Effector memory CD4-positive, alpha-beta T cell (primary cell): Measurements from ENCODE around the gene EEFSEC.
A peak's percentile ranks its signal among the peaks of the same experiment; 100 is the strongest.

ENCODE experiments used
- DNase-seq, 3 donors: peaks; one replicate each; pipeline ENCODE4 v3.0.0-alpha.2; 2020
- H3K27ac ChIP-seq: 2 replicates; pipeline ENCODE4 v1.7.0; 2013; ENCODE audit warnings: mild to moderate bottlenecking, low read length, moderate library complexity; ENCODE audit not compliant: insufficient read depth, poor library complexity, severe bottlenecking
- H3K27me3 ChIP-seq: replicated peaks from 2 replicates; pipeline ENCODE4 v1.7.0; 2013; ENCODE audit warnings: mild to moderate bottlenecking, low read length; ENCODE audit not compliant: insufficient read depth, control insufficient read depth, poor library complexity, severe bottlenecking
- H3K36me3 ChIP-seq: 2 replicates; pipeline ENCODE4 v1.7.0; 2013; ENCODE audit warnings: mild to moderate bottlenecking, low read length, moderate library complexity; ENCODE audit not compliant: control insufficient read depth, insufficient read depth
- H3K4me1 ChIP-seq: 2 replicates; pipeline ENCODE4 v1.7.0; 2013; ENCODE audit warnings: low read length, mild to moderate bottlenecking; ENCODE audit not compliant: control insufficient read depth, insufficient read depth, poor library complexity, severe bottlenecking
- H3K4me3 ChIP-seq: 2 replicates; pipeline ENCODE4 v1.7.0; 2013; ENCODE audit warnings: low read length, low read depth, mild to moderate bottlenecking; ENCODE audit not compliant: insufficient read depth, poor library complexity, severe bottlenecking
- H3K9me3 ChIP-seq: 2 replicates; pipeline ENCODE4 v1.7.0; 2013; ENCODE audit warnings: mild to moderate bottlenecking, low read length, moderate library complexity; ENCODE audit not compliant: control insufficient read depth

EEFSEC gene

DNA sequence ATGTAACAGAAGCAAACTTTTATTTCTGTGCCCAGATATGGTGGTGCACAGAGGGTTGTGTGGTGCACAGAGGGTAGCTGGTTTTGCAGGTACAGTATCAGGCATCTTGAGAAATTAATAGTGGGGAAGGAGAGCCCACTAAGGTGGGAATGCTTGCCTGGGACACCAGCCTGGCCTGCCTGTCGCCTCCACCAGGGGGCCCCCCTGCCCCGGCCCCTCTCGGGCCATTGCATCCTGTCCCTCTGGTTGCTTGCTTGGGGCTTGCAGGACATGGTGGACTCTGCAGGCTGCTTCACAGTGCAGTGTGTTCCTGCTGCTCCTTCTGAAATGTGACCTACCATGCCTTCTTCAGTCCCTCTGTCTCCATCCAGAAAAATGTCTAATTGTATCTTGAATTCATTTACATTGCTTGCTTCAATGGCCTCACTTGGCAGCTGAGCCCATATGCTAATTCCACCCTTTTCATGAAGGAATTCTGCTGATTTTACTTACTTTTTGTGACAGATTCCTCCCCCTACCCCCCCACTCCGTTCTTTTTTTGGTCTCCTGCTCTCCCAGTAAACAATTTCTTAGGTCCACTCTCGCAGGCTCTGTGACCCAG, 73.6 kb downstream of the EEFSEC start:
- Histone ChIP-seq H3K4me3 (no peak overlapping the region), H3K27ac (no peak overlapping the region), H3K27me3 (no peaks in the 10 kb centered on the region), H3K36me3 (no peaks in the 10 kb centered on the region), H3K4me1 (no peaks in the 10 kb centered on the region), H3K9me3 (peaks cover 9% of the 10 kb centered on the region)
- peak in 1 of 3 donors; percentile 7 for DNase-seq

DNA sequence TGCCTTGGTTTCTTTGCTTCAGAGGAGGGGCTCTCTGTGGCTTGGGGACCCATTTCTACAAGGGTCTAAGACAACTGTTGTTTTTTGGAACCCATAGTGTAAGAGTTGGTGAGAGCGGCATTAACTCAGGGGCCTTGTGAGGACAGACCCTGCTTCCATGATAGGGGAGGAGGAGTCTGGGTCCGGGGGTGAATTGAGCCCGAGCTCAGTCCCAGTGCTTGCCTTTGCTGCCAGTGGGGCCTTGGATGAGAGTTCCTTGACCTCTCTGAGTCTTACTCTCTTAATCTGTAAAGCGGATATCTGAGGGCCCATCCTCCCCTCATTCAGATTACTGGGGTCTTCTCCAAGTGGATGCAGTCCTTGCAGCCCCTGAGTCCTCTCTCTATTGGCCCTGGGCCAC, 74.2 kb downstream of the EEFSEC start:
- no peak overlapping the region for H3K4me3 ChIP-seq
- H3K36me3 ChIP-seq: no peaks in the 10 kb centered on the region
- H3K27ac ChIP-seq: no peak overlapping the region
- H3K9me3 ChIP-seq: peaks cover 3% of the 10 kb centered on the region
- no peaks in the 10 kb centered on the region for H3K4me1 ChIP-seq
- H3K27me3 ChIP-seq: no peaks in the 10 kb centered on the region
- no peak for DNase-seq

- no peak for DNase-seq
- Histone ChIP-seq H3K4me1 (no peaks in the 10 kb centered on the region), H3K27me3 (no peaks in the 10 kb centered on the region), H3K9me3 (no peaks in the 10 kb centered on the region), H3K27ac (no peak overlapping the region), H3K36me3 (no peaks in the 10 kb centered on the region), H3K4me3 (no peak overlapping the region)
These were observed 75.2 kb downstream of the EEFSEC start for GRCh38 chr3:128228366-128228910.

GRCh38 chr3:128229106-128229857, 76.0 kb downstream of the EEFSEC start:
- no peak overlapping the region for H3K4me3 ChIP-seq
- no peaks in the 10 kb centered on the region for H3K4me1 ChIP-seq
- H3K9me3 ChIP-seq: no peaks in the 10 kb centered on the region
- DNase-seq: no peak
- no peaks in the 10 kb centered on the region for H3K36me3 ChIP-seq
- H3K27me3 ChIP-seq: no peaks in the 10 kb centered on the region
- no peak overlapping the region for H3K27ac ChIP-seq

DNA sequence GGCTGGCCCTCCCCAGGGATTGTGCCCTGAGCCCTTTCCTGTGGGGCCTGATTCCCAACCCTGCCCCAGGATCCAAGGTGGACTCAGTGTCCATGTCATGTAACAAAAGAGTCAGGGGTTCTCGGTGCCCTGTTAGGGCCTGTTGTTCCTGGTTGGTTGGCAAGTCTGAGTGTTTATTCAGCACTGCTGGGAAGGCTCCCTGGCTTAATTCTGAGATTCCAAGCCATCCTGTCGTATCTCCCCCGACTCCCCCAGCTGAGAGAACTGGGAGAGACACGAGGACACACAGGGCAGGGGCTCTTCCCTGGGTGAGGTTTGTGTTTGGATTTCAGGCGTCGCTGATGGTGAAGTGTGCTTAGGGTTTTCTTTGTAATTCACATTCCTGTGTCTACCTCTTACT, 78.3 kb downstream of the EEFSEC start:
- H3K27me3 ChIP-seq: no peaks in the 10 kb centered on the region
- no peak overlapping the region for H3K27ac ChIP-seq
- no peaks in the 10 kb centered on the region for H3K36me3 ChIP-seq
- H3K4me1 ChIP-seq: no peaks in the 10 kb centered on the region
- DNase-seq: no peak
- no peak overlapping the region for H3K4me3 ChIP-seq
- no peaks in the 10 kb centered on the region for H3K9me3 ChIP-seq

GRCh38 chr3:128232376-128233178, 79.3 kb downstream of the EEFSEC start:
- H3K4me3 ChIP-seq: no peak overlapping the region
- H3K9me3 ChIP-seq: no peaks in the 10 kb centered on the region
- H3K27me3 ChIP-seq: no peaks in the 10 kb centered on the region
- no peaks in the 10 kb centered on the region for H3K4me1 ChIP-seq
- H3K36me3 ChIP-seq: no peaks in the 10 kb centered on the region
- no peak overlapping the region for H3K27ac ChIP-seq
- DNase-seq: no peak

- no peak for DNase-seq
- Histone ChIP-seq H3K36me3 (no peaks in the 10 kb centered on the region), H3K4me3 (no peak overlapping the region), H3K4me1 (no peaks in the 10 kb centered on the region), H3K27me3 (no peaks in the 10 kb centered on the region), H3K9me3 (no peaks in the 10 kb centered on the region), H3K27ac (no peak overlapping the region)
These were observed 82.1 kb downstream of the EEFSEC start for GRCh38 chr3:128235207-128235926.

GRCh38 chr3:128236657-128237056, 83.4 kb downstream of the EEFSEC start:
- no peak for DNase-seq
- Histone ChIP-seq H3K27ac (no peak overlapping the region), H3K36me3 (no peaks in the 10 kb centered on the region), H3K4me1 (no peaks in the 10 kb centered on the region), H3K4me3 (no peak overlapping the region), H3K9me3 (no peaks in the 10 kb centered on the region), H3K27me3 (no peaks in the 10 kb centered on the region)

DNA sequence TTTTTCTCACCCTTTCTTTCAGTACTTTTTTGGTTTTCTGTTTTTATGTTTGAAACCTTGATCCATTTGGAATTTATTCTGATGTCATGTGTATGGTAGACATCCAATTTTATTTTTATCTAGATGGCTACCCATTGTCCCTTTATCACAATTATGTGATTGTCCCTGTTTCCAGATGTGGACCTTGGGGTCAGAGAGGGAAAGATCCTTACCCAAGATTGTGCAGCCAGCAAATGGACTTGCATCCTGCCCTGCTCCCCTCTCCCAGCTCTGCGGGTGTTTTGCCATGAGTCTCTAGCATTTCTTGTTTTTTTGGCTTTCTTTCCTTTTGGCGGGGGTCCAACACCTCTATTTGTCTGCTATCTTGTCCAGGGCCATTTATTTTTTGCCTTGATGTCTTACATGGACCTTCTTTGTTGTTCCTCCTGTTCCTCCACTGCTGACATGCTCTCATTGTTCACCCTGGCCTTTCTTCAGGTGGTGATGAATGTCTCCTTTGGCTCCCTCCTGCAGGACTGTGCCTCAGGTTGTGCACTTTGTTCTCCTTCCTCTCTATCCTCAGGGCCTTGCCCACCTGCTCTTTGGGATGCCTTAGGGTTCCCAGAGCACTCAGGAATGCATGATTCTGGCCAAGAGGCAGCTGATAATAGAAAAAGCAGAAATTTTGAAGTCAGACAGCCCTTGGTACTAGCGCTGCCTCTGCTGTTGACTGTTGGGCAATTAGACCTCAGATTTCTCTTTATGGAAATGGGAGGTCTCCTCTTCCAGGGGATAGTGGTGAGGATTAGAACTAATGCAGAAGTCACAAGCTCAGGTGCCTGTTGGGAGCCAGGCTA, 84.3 kb downstream of the EEFSEC start:
- H3K36me3 ChIP-seq: no peaks in the 10 kb centered on the region
- no peak for DNase-seq
- peaks cover under 1% of the 10 kb centered on the region for H3K4me1 ChIP-seq
- H3K4me3 ChIP-seq: no peak overlapping the region
- H3K27ac ChIP-seq: no peak overlapping the region
- H3K27me3 ChIP-seq: no peaks in the 10 kb centered on the region
- no peaks in the 10 kb centered on the region for H3K9me3 ChIP-seq
